ENCODE measurements around the gene GNAL.

Gene GNAL

DNA sequence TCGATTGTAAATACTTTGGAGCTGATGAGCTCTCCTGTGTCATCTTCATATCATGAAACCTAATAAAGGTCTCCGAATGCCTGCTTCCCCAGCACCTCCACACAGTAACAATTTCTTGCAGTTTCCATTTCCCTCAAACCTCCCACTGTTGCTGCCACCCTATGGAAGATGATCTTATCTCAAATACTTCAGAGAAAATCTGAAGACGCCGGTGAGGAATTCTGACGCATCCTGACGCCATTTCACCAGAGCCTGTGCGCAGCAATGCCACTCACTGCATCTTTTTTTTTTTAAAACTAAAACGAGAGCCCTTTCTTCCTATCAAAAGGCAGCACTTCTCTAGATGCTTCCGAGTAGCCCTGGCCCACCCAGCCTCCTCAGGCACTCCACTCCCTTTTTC lies 31.9 kb upstream of the GNAL start:
- CTCF ChIA-PET, result interaction anchor here (0.6 to 6.2 kb wide), 10 partner anchors 10 to 382 kb away, joined by 3 to 112 read pairs (median 27); partner anchors contain the start of gene GNAL
- H3K4me1 ChIP-seq (ENCODE audit: control insufficient read depth, insufficient read depth, low read length), result no peaks in the 10 kb centered on the region

DNA sequence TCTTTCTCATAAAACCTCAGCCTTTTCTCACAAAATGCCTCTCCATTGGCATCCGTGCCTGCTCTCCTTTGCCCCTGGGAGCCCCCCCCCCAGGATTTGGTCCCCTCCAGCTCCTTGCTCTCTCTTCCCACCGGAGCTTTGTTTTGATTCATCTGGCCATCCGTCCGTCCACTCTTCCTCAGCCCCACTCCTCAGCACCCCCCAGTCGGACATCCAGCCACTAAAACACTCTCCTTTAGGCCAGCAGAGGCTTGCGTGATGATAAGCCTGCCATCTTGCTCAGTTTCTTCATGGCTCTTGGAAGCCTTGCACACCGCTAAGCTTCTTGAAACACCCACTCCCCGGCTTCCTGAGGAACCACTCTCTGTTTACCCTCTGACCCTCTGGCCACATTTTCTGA lies 31.5 kb upstream of the GNAL start:
- ChIA-PET POLR2A (no interaction called here), CTCF (interaction anchor here (0.6 to 6.2 kb wide), 8 partner anchors 9 to 381 kb away, joined by 3 to 112 read pairs (median 18); no protein-coding TSS in a partner anchor)
- TF ChIP-seq HOXD13 (CRISPR knock-in tag; IDR thresholded peaks at IDR 0.05; ENCODE audit: borderline replicate concordance), result no peak
- TF ChIP-seq, protein P1, sequence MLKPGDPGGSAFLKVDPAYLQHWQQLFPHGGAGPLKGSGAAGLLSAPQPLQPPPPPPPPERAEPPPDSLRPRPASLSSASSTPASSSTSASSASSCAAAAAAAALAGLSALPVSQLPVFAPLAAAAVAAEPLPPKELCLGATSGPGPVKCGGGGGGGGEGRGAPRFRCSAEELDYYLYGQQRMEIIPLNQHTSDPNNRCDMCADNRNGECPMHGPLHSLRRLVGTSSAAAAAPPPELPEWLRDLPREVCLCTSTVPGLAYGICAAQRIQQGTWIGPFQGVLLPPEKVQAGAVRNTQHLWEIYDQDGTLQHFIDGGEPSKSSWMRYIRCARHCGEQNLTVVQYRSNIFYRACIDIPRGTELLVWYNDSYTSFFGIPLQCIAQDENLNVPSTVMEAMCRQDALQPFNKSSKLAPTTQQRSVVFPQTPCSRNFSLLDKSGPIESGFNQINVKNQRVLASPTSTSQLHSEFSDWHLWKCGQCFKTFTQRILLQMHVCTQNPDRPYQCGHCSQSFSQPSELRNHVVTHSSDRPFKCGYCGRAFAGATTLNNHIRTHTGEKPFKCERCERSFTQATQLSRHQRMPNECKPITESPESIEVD (tag by site-specific recombination; IDR thresholded peaks at IDR 0.05), result no peak
- no peak for TF ChIP-seq ZBTB7A (tag by site-specific recombination; IDR thresholded peaks at IDR 0.05; ENCODE audit: low read depth)
- no peak for TF ChIP-seq ZNF610 (tag by site-specific recombination; IDR thresholded peaks at IDR 0.05; ENCODE audit: borderline replicate concordance)
- no peak for TF ChIP-seq ZNF404 (tag by site-specific recombination; IDR thresholded peaks at IDR 0.05)
- H3K36me3 ChIP-seq (ENCODE audit: control insufficient read depth in 2 of 2, insufficient read depth in 1 of 2, low read length in 2 of 2), result no peaks in the 10 kb centered on the region
- no peak overlapping the region for H3K4me3 ChIP-seq (ENCODE audit: low read depth, low read length)
- no peaks in the 10 kb centered on the region for H3K9me3 ChIP-seq (ENCODE audit: control insufficient read depth, insufficient read depth, low read depth, low read length)
- no peaks in the 10 kb centered on the region for H3K4me1 ChIP-seq (ENCODE audit: control insufficient read depth, insufficient read depth, low read length)
- no peak overlapping the region for H3K27ac ChIP-seq (ENCODE audit: extremely low read depth, low read depth, low read length)

More for the DNA sequence above, 31.9 kb upstream of the GNAL start:
- Histone ChIP-seq H3K27ac (ENCODE audit: extremely low read depth, low read depth, low read length) (no peak overlapping the region), H3K9me3 (ENCODE audit: control insufficient read depth, insufficient read depth, low read depth, low read length) (no peaks in the 10 kb centered on the region), H3K36me3 (ENCODE audit: control insufficient read depth in 2 of 2, insufficient read depth in 1 of 2, low read length in 2 of 2) (no peaks in the 10 kb centered on the region), H3K4me3 (ENCODE audit: low read depth, low read length) (no peak overlapping the region)
- TF ChIP-seq ZNF529 (tag by site-specific recombination; IDR thresholded peaks at IDR 0.05; ENCODE audit: insufficient replicate concordance) (no peak), KLF7 (tag by site-specific recombination; IDR thresholded peaks at IDR 0.05; ENCODE audit: borderline replicate concordance) (no peak), SP2 (tag by site-specific recombination; IDR thresholded peaks at IDR 0.05) (no peak), ZNF654 (tag by site-specific recombination; IDR thresholded peaks at IDR 0.05; ENCODE audit: low read depth) (no peak), ZNF530 (tag by site-specific recombination; IDR thresholded peaks at IDR 0.05; ENCODE audit: low read depth) (no peak), ZNF670 (tag by site-specific recombination; IDR thresholded peaks at IDR 0.05; ENCODE audit: low read depth) (no peak), ZNF175 (tag by site-specific recombination; IDR thresholded peaks at IDR 0.05) (no peak), ZNF140 (tag by site-specific recombination; IDR thresholded peaks at IDR 0.05) (no peak), ZNF501 (tag by site-specific recombination; IDR thresholded peaks at IDR 0.05) (no peak), ZNF2 (tag by site-specific recombination; IDR thresholded peaks at IDR 0.05) (no peak), ZNF521 (tag by site-specific recombination; IDR thresholded peaks at IDR 0.05) (no peak), ZNF48 (tag by site-specific recombination; IDR thresholded peaks at IDR 0.05) (no peak)
- TF ChIP-seq, protein P2, sequence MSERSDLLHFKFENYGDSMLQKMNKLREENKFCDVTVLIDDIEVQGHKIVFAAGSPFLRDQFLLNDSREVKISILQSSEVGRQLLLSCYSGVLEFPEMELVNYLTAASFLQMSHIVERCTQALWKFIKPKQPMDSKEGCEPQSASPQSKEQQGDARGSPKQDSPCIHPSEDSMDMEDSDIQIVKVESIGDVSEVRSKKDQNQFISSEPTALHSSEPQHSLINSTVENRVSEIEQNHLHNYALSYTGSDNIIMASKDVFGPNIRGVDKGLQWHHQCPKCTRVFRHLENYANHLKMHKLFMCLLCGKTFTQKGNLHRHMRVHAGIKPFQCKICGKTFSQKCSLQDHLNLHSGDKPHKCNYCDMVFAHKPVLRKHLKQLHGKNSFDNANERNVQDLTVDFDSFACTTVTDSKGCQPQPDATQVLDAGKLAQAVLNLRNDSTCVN (tag by site-specific recombination; optimal IDR thresholded peaks at IDR 0.05), result no peak
- TF ChIP-seq, protein P3, sequence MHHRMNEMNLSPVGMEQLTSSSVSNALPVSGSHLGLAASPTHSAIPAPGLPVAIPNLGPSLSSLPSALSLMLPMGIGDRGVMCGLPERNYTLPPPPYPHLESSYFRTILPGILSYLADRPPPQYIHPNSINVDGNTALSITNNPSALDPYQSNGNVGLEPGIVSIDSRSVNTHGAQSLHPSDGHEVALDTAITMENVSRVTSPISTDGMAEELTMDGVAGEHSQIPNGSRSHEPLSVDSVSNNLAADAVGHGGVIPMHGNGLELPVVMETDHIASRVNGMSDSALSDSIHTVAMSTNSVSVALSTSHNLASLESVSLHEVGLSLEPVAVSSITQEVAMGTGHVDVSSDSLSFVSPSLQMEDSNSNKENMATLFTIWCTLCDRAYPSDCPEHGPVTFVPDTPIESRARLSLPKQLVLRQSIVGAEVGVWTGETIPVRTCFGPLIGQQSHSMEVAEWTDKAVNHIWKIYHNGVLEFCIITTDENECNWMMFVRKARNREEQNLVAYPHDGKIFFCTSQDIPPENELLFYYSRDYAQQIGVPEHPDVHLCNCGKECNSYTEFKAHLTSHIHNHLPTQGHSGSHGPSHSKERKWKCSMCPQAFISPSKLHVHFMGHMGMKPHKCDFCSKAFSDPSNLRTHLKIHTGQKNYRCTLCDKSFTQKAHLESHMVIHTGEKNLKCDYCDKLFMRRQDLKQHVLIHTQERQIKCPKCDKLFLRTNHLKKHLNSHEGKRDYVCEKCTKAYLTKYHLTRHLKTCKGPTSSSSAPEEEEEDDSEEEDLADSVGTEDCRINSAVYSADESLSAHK (tag by site-specific recombination; IDR thresholded peaks at IDR 0.05), result no peak
- POLR2A ChIA-PET, result no interaction called here

Data from HEK293 (cell line).